T-cell (primary cell): Measurements from ENCODE around the gene RAB34. TPM values are rescaled to one million over a fixed set of nuclear protein-coding genes. Genes with fewer than 3 reads are reported as not detected.

ENCODE experiments used
- ATAC-seq, 4 experiments: fragments of 200-7000 bp in 3 of 4; fragments of 150-1000 bp in 1 of 4; cut with Tn5 transposase; replicated peaks in 1 of 4; 1 replicate in 3 of 4; 2 replicates in 1 of 4; pipeline ENCODE4 v1.10.0; 2021; ENCODE audit warnings: moderate library complexity in 3 of 4, mild to moderate bottlenecking in 2 of 4, moderate number of reproducible peaks in 1 of 4
- CTCF ChIA-PET, 2 donors: fragments of 300-600 bp; sonication (Branson Sonifier 250); formaldehyde crosslinking; loops; one replicate each; lab custom pipeline; 2022; ENCODE audit warnings: antibody characterized with exemption in 2 of 2; lab: Charles Lee
- POLR2A ChIA-PET, 2 donors: fragments of 300-600 bp; sonication (Branson Sonifier 250); formaldehyde crosslinking; loops; one replicate each; lab custom pipeline; 2022; ENCODE audit warnings: antibody characterized with exemption in 2 of 2; lab: Charles Lee
- DNase-seq, 35 experiments: peaks; one replicate each; pipeline versions ENCODE4 v3.0.0 to v3.0.0-alpha.2; 2013 to 2023
- H3K27ac ChIP-seq: one replicate; pipeline ENCODE4 v1.5.1; 2013; ENCODE audit warnings: low read length
- H3K27me3 ChIP-seq, 2 experiments: replicated peaks in 1 of 2; 1 replicate in 1 of 2; 2 replicates in 1 of 2; pipeline versions ENCODE4 v1.6.1 to v1.7.0; 2013; ENCODE audit warnings: low read length in 1 of 2, mixed read lengths in 1 of 2; ENCODE audit not compliant: control insufficient read depth in 2 of 2, insufficient read depth in 2 of 2; ENCODE audit errors: extremely low read depth in 1 of 2
- H3K36me3 ChIP-seq, 2 donors: 1 replicate in 1 of 2; 2 replicates in 1 of 2; pipeline versions ENCODE4 v1.6.1 to v1.7.0; 2013; ENCODE audit warnings: low read length in 1 of 2; ENCODE audit not compliant: control insufficient read depth in 2 of 2, insufficient read depth in 1 of 2; ENCODE audit errors: extremely low read depth in 1 of 2
- H3K4me1 ChIP-seq, 2 experiments: 1 replicate in 1 of 2; 2 replicates in 1 of 2; pipeline versions ENCODE4 v1.6.1 to v1.7.0; 2013; ENCODE audit warnings: low read length in 2 of 2, mixed read lengths in 1 of 2; ENCODE audit not compliant: insufficient read depth in 2 of 2, control insufficient read depth in 1 of 2; ENCODE audit errors: extremely low read depth in 1 of 2
- H3K4me3 ChIP-seq, 2 donors: 1 replicate in 1 of 2; 2 replicates in 1 of 2; pipeline versions ENCODE4 v1.5.1 to v1.7.0; 2013; ENCODE audit warnings: mild to moderate bottlenecking in 2 of 2, low read length in 1 of 2, moderate library complexity in 1 of 2; ENCODE audit not compliant: control insufficient read depth in 1 of 2; ENCODE audit errors: extremely low read depth in 1 of 2
- H3K9me3 ChIP-seq: 2 replicates; pipeline ENCODE4 v1.7.0; 2013
- H3K27ac Mint-ChIP-seq, 2 donors: one replicate each; pipeline ENCODE4 v1.8.0; 2020 to 2021; ENCODE audit warnings: mild to moderate bottlenecking in 2 of 2, mixed read lengths in 2 of 2
- H3K27me3 Mint-ChIP-seq, 2 donors: one replicate each; pipeline ENCODE4 v1.8.0; 2021 to 2022; ENCODE audit warnings: mixed read lengths in 2 of 2
- H3K36me3 Mint-ChIP-seq: one replicate; pipeline ENCODE4 v1.8.0; 2021; ENCODE audit warnings: mixed read lengths
- H3K4me1 Mint-ChIP-seq, 3 donors: one replicate each; pipeline ENCODE4 v1.8.0; 2020 to 2022; ENCODE audit warnings: mixed read lengths in 3 of 3, mild to moderate bottlenecking in 1 of 3
- H3K4me3 Mint-ChIP-seq, 3 donors: one replicate each; pipeline ENCODE4 v1.8.0; 2020 to 2022; ENCODE audit warnings: mild to moderate bottlenecking in 3 of 3, mixed read lengths in 3 of 3, moderate library complexity in 3 of 3
- H3K9me3 Mint-ChIP-seq, 3 donors: one replicate each; pipeline ENCODE4 v1.8.0; 2020 to 2022; ENCODE audit warnings: mixed read lengths in 3 of 3
- WGBS: methylation state at CpG from one replicate; pipeline ENCODE4 v1.1.5; 2013; ENCODE audit warnings: missing lambda C conversion rate; ENCODE audit not compliant: insufficient coverage; 5-methylcytosine and 5-hydroxymethylcytosine counted together
- total RNA-seq, 35 experiments: library from RNA in 6 of 35; stranded (reverse) in 6 of 35; fragments of 120-200 nt in 1 of 35; gene quantifications; one replicate each; pipeline versions ENCODE4 v1.2.1 to v1.2.4 and lab custom pipeline; 2013 to 2026

Gene RAB34
- total RNA-seq, 5 donors from 2014 or later (not counting 1 experiment from before 2014, with no cell fraction given), result 7.6 to 82.8 (median 11.0) TPM

DNA sequence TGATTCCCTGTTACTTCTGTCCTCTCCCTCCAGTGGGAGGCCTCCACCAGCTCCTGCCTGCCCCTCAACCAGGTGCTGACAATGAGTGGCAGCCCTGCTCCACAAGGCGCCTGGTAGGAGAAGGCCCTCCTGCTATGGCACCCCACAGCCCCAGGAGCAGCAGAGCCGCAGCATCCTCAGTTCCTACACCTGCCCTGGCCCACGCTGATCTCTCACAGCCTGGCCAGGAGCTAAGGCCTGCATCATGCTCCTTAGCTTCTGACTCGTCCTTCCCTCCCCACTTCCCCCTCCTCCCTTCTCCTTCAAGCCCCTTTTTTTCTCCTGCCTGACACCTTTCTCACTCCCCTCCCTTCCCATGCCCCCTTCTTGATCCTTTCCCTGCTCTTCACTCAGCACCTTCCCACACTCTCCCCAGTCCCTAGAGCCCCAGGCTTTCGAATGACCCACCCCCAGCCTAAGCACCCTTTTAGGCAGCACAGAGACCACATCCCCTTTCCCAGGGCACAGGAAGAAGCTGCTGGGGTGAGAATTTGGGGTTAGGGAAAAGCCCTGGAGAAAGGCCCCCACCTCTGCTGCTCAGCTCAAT, 12.5 kb downstream of the RAB34 start:
- Histone ChIP-seq H3K4me1 (peaks cover 0 to 3% of the 10 kb centered on the region in 2 experiments), H3K4me3 (no peak overlapping the region), H3K27ac (no peak overlapping the region), H3K9me3 (no peaks in the 10 kb centered on the region), H3K36me3 (peaks cover 38 to 41% of the 10 kb centered on the region in 2 donors), H3K27me3 (no peaks in the 10 kb centered on the region)
- Mint-ChIP-seq H3K4me1 (peaks cover 0 to 4% (median 0%) of the 10 kb centered on the region in 3 donors), H3K9me3 (no peaks in the 10 kb centered on the region), H3K36me3 (peaks cover 27% of the 10 kb centered on the region), H3K4me3 (no peak overlapping the region), H3K27me3 (no peaks in the 10 kb centered on the region), H3K27ac (peak overlapping the region; percentile 69 to 73)
- ChIA-PET CTCF (interaction anchor here in 1 of 2 donors (1.0 kb wide), 1 partner anchor 58 kb away, joined by 3 read pairs; no protein-coding TSS in a partner anchor), POLR2A (no interaction called here)
- DNase-seq (no peak), ATAC-seq (no peak)
- 82% methylated on average over 3 of the region's 5 CpGs for WGBS

DNA sequence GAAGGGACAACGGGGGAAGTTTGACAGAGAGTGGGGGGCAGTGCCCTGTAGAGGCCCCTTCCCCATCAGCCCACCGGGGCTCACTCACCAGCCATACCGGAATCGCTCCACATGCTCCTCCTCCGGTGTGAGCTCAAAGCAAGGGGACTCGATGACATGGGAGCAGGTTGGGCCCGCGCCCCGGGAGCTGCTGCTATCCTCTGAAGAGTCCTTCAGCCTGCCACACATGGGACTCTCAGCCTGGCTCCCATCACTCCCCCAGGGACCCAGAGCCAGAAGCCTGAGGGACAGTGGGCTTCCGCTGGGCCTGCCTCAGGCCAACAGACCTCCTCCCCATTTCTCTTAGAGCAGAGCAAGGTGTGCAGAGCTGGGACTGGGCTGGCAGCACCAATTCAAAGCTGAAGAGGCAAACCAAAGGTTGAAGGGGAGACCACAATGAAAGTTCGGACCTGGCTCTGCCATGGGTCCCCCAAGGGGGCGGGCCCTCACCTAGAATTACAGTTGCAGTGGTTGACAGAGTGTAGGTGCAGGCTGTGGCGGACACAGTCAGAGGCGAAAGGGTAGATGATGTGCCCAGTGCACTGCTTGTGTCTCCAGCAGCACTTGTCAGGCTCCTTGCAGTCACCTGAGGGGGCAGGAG, 13.3 kb downstream of the RAB34 start:
- H3K9me3 ChIP-seq, result no peaks in the 10 kb centered on the region
- H3K27me3 ChIP-seq, result no peaks in the 10 kb centered on the region
- Mint-ChIP-seq H3K27ac (no peak overlapping the region), H3K4me3 (no peak overlapping the region), H3K27me3 (no peaks in the 10 kb centered on the region), H3K4me1 (peaks cover 0 to 4% (median 0%) of the 10 kb centered on the region in 3 donors), H3K36me3 (peaks cover 35% of the 10 kb centered on the region), H3K9me3 (no peaks in the 10 kb centered on the region)
- no peak overlapping the region for H3K27ac ChIP-seq
- H3K36me3 ChIP-seq, result peaks cover 38 to 50% of the 10 kb centered on the region in 2 donors
- POLR2A ChIA-PET, result no interaction called here
- no peaks in the 10 kb centered on the region for H3K4me1 ChIP-seq
- ATAC-seq, result no peak
- CTCF ChIA-PET, result interaction anchor here in 1 of 2 donors (1.0 kb wide), 1 partner anchor 57 kb away, joined by 3 read pairs; no protein-coding TSS in a partner anchor
- DNase-seq, result no peak
- H3K4me3 ChIP-seq, result no peak overlapping the region
- 96% methylated on average over 8 of the region's 14 CpGs for WGBS

DNA sequence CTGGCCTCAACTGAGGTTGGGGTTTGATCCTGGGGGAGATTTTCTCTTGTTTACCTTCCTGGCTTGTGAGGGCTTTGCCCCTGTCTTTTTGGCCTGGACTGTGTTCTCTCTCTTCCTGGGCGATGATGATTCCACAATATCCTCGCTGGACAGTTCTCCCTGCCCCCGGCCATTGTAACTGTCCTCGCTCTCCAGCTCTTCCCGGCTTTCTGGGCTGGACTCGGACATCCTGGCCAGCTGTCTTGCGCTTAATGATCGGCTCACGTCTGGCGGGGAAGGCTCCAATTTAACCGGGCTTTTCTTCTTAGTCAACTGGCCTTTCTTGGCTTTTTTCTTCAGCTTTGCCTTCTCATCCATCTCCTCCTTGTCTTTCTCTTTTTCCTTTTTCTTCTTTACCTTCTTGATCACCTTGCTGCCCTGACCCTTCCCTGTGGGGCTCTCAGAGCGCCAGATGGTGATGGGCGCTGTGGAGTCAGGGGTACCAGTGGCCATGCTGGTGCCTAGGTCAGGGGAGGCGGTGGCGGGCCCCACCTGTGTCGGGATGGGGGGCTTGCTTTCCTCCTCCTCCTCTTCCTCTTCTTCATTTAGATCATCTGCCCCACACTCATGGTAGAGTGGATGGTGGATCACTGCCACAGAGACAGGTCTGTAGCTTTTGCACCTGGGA, 14.0 kb downstream of the RAB34 start:
- no peaks in the 10 kb centered on the region for H3K27me3 Mint-ChIP-seq
- H3K4me1 ChIP-seq, result no peaks in the 10 kb centered on the region
- H3K27ac ChIP-seq, result no peak overlapping the region
- peaks cover 0 to 4% (median 0%) of the 10 kb centered on the region in 3 donors for H3K4me1 Mint-ChIP-seq
- no peaks in the 10 kb centered on the region for H3K9me3 Mint-ChIP-seq
- ATAC-seq (no peak), DNase-seq (no peak)
- H3K36me3 Mint-ChIP-seq, result peaks cover 36% of the 10 kb centered on the region
- no peaks in the 10 kb centered on the region for H3K9me3 ChIP-seq
- H3K27ac Mint-ChIP-seq, result peak overlapping the region in 1 of 2 donors; percentile 64
- WGBS, result 92% methylated on average over 7 of the region's 16 CpGs
- H3K27me3 ChIP-seq, result no peaks in the 10 kb centered on the region
- ChIA-PET CTCF (interaction anchor here in 1 of 2 donors (0.6 kb wide), 1 partner anchor 278 kb away, joined by 6 read pairs; no protein-coding TSS in a partner anchor), POLR2A (no interaction called here)
- no peak overlapping the region for H3K4me3 Mint-ChIP-seq
- peaks cover 38 to 56% of the 10 kb centered on the region in 2 donors for H3K36me3 ChIP-seq
- no peak overlapping the region for H3K4me3 ChIP-seq

DNA sequence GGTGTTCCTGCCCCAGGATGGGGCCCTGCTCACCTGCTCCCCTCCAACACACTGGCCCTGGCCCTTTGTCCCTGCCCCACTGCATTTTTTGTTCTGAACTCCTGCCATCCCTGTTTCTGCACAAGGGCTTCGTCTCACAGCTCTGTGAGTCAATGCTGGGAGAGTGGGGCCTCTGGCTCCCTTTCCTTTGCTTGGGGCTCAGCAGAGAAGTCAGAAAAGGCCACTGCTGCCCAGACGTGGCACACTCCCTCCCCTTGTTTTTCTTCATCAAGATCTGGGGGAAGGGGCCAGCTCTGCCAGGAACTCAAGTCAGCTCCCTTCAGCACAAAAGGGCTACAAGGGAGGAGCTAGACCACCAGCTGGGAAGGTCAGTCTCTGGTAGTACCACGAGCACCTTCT, 14.9 kb downstream of the RAB34 start:
- H3K9me3 Mint-ChIP-seq, result no peaks in the 10 kb centered on the region
- ATAC-seq (no peak), DNase-seq (no peak)
- Histone ChIP-seq H3K4me3 (no peak overlapping the region), H3K9me3 (no peaks in the 10 kb centered on the region), H3K36me3 (peaks cover 42 to 66% of the 10 kb centered on the region in 2 donors), H3K27me3 (no peaks in the 10 kb centered on the region), H3K27ac (no peak overlapping the region), H3K4me1 (no peaks in the 10 kb centered on the region)
- H3K4me1 Mint-ChIP-seq, result peaks cover 0 to 4% (median 0%) of the 10 kb centered on the region in 3 donors
- ChIA-PET POLR2A (interaction anchor here in 1 of 2 donors (0.5 kb wide), 1 partner anchor 9 kb away, joined by 3 read pairs; the partner anchor contains the start of gene PROCA1), CTCF (interaction anchor here in 1 of 2 donors (0.6 kb wide), 1 partner anchor 20 kb away, joined by 4 read pairs; no protein-coding TSS in a partner anchor)
- H3K27ac Mint-ChIP-seq, result no peak overlapping the region
- H3K27me3 Mint-ChIP-seq, result no peaks in the 10 kb centered on the region
- WGBS, result 71% methylated on average over 1 of the region's 3 CpGs
- no peak overlapping the region for H3K4me3 Mint-ChIP-seq
- H3K36me3 Mint-ChIP-seq, result peaks cover 42% of the 10 kb centered on the region

DNA sequence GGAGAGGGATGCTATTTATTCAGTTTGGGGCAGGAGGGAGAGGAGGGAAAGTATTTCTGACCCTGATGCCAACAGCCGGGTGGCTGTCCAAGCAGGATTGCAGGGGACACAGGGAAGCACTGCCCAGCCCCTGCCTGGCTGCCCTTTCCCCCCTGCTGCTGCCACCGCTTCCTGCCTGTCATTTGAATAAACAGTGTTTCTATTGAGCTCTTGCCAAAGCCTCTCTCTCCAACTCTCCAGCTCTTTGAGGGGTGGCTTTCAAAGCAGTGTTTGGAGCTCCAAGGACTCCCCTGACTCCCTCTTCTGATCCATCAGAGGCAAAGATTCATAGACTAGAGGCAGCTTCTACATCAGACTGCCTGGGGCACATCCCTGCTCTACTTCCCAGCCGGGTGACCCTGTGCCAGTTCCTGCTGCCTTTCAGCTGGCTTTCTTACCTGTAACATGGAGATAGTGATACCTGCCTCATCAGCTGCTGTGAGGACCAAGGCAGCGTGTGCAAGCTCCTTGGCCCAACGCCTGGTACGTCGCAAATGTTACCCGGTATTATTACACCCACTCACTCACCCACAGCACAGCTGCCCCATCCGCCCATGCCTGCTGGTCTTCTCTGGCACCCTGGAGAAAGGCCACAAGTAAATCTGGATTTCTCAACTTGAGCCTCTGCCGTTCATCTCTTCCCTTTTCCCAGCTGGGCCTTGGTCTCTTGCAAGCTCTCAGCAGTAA, 15.5 kb downstream of the RAB34 start:
- WGBS, result 92% methylated on average over 10 of the region's 10 CpGs
- POLR2A ChIA-PET, result interaction anchor here in 1 of 2 donors (0.5 kb wide), 1 partner anchor 9 kb away, joined by 3 read pairs; the partner anchor contains the start of gene PROCA1
- H3K27ac Mint-ChIP-seq, result no peak overlapping the region
- H3K36me3 Mint-ChIP-seq, result peaks cover 47% of the 10 kb centered on the region
- H3K4me1 Mint-ChIP-seq, result peaks cover 0 to 4% (median 0%) of the 10 kb centered on the region in 3 donors
- H3K36me3 ChIP-seq, result peaks cover 42 to 71% of the 10 kb centered on the region in 2 donors
- no peak overlapping the region for H3K4me3 Mint-ChIP-seq
- H3K9me3 ChIP-seq, result no peaks in the 10 kb centered on the region
- H3K27ac ChIP-seq, result no peak overlapping the region
- H3K4me3 ChIP-seq, result no peak overlapping the region
- no peaks in the 10 kb centered on the region for H3K4me1 ChIP-seq
- CTCF ChIA-PET, result interaction anchor here in 1 of 2 donors (0.6 kb wide), 1 partner anchor 20 kb away, joined by 4 read pairs; no protein-coding TSS in a partner anchor
- no peaks in the 10 kb centered on the region for H3K27me3 Mint-ChIP-seq
- ATAC-seq (no peak), DNase-seq (no peak)
- H3K9me3 Mint-ChIP-seq, result no peaks in the 10 kb centered on the region
- H3K27me3 ChIP-seq, result no peaks in the 10 kb centered on the region
